NCI-H446 treated with DMSO at 0.1 percent for 48 hours (cell line): ENCODE measurements around the gene SLC26A1.
"Not testable (repeated sequence)": the region's sequence is repeated elsewhere in the genome, so short reads cannot be mapped to it uniquely, and the experiment has no call there.

Experiments used
- DNase-seq: peaks from one replicate; lab custom pipeline; 2025; lab: John Stamatoyannopoulos, UW

SLC26A1 gene

DNA sequence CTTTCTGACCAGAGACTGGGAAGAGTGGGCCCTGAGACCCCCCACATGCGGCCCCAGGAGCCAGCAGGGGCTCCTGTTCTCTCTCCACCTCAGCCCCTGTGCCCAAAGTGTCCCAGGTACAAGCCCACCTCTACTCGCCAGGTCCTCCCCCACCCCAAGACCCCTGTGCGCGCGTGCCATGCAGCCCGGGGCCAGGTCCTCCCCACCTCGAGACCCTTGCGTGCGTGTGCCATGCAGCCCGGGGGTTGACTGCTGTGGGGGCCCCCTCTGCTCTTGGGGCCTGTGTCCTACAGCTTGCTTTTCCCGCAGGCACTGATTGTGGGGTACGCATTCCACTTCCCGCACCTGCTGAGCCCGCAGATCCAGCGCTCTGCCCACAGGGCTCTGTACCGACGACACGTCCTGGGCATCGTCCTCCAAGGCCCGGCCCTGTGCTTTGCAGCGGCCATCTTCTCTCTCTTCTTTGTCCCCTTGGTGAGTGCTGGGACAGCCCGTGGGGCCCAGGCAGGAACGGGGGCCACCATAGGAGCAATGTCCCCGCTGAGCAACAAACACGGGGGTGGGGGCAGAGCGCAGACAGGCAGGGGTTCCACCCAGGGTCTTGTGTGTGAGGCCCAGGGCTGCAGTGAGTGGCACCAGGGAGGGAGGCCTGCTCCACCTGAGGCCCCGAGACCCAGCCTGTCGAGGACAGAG, 40.2 kb downstream of the SLC26A1 start:
- no peak for DNase-seq

DNA sequence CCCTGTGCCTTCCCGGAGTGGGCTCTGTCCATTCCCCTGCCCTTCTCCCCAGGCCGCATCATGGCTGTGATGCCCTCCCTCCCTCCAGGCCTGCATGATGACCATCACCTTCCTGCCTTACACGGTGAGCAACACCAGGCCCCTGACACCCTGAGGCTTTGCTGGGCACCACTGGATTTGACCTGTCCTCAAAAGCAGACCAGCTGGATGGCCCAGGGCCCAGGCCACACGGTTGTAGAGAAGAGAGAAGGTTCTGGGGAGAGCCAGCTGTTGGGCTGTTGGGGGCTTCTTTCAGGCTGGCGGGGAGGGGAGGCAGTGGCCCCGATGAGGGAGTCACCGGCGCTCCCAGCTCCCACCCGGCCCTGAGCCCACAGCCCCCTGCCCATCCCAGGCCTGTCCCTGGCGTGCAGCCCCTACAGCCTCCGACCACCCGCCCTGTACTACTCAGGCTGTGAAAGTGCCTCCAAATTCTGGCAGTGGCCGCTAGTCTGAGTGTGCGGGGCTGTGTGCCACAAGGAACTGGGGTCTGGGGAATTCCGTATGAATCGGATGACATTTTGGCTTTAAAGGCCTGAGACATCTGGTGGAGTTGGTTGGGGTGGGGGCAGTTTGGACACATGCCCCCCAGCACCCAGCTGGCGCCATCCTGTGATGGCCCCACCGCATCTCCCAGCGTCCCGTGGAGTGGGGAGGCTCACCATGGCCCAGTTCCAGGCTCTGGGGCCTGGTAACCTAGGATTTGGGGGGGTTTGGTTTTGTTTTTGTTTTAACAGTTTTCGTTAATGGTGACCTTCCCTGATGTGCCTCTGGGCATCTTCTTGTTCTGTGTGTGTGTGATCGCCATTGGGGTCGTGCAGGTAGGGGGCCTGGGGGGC, 41.4 kb downstream of the SLC26A1 start:
- no peak for DNase-seq

DNA sequence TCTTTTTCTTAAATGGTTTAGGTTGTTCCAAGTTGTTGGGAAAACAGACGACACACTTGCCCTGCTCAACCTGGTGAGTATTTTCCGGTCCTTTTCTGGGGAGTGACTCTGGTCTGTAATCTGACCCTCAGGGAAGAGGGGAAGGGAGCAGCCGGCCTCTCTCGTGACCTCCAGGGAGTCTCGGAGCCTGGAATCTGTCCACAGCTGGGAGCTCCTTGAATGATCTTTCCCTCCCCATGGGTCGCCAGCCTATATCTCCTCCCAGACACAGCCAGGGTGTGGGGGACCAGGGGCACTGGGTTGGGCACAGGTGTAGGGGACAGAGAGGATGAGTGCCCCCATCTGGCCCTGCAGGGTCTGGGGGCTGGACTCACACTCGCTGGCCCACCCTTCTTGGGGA, 42.0 kb downstream of the SLC26A1 start:
- DNase-seq: no peak

DNA sequence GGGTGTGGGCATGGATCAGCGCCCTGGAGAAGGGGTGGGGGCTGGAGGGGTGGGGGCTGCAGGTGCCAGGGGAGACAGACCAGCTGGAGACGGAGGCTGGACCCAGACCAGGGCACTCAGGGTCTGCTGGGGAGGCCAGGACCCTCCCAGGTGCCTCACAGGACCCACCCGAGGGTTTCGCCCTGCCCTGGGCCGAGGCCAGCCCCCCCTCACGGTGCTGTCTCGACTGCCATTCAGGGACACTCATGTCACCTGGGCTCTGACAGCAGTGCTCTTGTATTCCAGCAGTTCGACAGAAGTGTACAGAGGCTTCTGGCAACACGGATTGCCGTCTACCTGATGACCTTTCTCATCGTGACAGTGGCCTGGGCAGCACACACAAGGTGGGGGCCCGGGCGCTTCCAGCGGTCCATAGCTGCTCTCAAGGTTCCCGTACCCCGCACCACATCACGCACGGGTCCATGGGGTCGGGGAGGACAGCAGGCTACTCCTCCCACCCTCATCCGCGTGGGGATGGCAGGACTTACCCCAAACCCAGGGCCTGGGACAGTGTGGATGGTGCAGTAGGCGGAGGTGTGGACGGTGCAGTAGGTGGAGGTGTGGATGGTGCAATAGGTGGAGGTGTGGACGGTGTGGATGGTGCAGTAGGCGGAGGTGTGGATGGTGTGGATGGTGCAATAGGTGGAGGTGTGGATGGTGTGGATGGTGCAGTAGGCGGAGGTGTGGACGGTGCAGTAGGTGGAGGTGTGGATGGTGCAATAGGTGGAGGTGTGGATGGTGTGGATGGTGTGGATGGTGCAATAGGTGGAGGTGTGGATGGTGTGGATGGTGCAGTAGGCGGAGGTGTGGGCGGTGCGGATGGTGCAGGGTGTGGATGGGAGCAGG, 42.8 kb downstream of the SLC26A1 start:
- no peak for DNase-seq

DNA sequence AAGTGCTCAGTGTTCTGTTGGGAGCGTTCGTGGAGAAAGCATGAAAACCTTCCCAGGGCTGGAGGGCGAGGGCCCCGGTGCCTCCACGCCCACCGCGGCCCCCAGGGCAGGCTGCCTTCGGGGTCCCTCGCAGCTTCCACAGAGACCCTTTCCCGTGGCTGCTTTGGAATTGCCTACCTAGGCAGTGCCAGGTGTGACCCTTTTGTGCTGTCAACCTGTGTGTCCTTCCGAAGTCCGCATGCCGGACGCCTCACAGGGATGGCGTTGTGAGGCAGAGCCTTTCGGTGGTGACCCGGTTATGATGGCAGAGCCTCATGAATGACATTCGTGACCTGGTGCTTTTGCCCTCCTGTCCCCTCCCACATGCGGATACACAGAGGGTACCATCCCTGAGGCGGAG, 43.5 kb downstream of the SLC26A1 start:
- DNase-seq: no peak

DNA sequence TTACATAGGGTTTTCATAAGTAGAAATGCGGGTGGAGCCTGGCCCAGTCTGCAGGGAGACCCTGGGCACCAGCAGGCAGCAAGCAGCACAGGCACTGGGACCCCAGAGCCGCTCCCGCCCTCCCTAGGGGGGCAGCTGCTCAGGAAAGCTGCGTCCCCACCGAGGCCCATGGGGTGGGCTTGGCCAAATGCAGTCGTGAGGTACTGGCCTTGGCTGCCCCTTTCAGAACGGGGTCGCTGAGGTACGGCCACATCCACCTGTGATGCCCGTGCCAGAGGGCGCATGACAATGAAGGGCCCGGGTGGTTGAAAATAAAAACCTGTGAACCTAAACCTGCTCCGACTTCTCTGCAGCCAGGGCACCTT, 44.3 kb downstream of the SLC26A1 start:
- DNase-seq: no peak

DNA sequence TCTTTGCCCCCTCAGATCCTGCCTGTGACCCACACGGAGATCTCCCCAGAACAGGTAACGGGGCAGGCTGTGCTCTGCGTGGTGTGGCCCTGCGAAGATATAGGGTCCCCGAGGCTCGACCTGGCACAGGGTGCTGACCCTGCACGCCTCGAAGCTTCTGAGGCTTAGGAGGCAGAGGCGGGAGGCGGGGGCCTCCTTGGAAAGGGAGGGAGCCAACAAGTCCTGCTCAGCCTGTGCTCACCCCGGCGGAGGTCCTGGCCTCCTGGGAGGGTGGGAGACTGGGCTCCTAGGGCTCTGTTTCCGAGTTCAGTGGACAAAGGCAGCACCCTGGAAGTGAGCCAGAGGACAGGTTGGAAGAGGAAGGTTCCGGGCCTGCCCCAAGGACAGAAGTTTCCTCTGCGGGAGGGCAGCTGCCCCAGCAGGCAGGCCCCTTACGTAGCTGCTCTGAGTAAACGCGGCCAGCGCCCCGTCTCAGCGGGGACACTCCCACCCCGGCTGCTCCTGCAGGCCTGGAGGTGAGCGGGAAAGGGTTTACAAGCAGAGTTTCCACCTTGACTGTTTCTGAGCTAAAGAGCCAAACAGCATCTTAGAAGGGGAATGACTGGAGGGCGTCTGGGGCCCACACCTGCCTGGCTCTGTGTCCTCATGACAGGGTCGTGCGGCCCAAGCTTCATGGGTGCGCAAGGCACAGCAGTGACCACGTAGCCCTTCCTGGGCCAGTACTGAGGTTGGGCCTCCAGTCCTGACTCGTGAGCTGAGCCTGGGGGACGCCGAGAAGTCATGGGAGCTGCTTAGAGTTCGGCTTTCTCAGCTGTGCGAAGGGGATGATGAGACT, 44.9 kb downstream of the SLC26A1 start:
- no peak for DNase-seq

DNA sequence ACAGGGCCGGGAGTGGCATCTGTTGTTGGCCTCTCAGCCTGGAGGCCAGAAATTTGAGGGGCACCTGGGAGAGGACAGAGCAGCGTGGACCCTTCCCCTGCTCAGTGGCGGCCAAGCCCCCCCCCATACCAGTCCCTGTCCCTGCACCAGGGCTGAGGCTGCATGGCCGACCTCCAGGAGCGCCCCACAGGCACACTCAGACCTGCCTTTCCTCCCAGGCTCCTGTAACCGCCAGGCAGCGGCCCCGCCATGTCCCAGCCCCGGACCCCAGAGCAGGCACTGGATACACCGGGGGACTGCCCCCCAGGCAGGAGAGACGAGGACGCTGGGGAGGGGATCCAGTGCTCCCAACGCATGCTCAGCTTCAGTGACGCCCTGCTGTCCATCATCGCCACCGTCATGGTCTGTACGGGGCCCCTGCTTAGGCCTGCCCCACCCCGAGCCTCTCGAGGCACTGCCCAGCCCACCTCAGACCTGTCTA, 45.7 kb downstream of the SLC26A1 start:
- no peak for DNase-seq

DNA sequence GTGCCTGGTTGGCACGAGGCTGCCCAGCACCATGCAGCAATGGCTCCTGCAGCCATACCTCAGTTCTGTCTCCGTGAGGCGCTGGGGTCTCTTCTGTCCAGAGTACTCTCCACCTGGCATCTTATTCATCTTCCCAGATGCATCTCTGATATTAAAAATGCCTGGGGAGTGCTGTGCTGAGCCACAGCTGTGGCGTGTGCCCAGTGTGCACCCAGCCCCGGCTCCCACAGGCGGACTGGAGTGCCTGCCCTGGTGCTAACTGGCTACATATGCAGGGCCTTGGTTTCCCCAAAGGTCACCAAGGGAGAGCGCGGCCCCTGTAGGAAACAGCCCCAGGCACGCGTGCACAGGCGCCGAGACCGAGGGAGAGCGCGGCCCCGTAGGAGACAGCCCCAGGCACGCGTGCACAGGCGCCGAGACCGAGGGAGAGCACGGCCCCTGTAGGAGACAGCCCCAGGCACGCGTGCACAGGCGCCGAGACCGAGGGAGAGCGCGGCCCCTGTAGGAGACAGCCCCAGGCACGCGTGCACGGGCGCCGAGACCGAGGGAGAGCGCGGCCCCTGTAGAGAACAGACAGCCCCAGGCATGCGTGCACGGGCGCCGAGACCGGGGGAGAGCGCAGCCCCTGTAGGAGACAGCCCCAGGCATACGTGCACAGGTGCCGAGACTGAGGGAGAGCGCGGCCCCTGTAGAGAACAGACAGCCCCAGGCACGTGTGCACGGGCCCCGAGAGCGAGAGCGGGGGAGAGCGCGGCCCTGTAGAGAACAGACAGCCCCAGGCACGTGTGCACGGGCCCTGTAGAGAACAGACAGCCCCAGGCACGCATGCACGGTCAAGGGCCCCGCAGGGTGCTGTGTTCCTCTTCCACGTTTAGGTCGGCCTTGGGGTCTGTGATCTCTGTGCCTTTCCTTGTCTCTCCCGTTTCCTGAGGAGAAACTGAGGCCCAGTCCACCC, 46.4 kb downstream of the SLC26A1 start:
- DNase-seq: no peak

DNA sequence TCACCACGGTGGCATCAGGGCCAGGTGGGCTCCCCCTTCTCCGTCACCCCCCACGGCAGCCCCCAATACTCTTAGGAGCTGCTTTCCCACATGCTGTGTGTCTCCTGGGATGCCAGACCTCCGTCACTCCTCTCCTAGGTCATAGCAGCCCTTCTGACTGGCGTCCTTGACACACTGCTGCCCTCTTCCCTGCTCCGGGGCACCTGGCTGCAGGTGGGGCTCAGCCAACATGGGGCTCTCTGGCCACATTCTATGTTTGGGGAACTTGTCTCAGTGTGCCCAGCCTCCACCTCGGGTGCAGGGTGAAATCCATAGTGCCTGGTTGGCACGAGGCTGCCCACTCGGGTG, 47.1 kb downstream of the SLC26A1 start:
- DNase-seq: no peak

DNA sequence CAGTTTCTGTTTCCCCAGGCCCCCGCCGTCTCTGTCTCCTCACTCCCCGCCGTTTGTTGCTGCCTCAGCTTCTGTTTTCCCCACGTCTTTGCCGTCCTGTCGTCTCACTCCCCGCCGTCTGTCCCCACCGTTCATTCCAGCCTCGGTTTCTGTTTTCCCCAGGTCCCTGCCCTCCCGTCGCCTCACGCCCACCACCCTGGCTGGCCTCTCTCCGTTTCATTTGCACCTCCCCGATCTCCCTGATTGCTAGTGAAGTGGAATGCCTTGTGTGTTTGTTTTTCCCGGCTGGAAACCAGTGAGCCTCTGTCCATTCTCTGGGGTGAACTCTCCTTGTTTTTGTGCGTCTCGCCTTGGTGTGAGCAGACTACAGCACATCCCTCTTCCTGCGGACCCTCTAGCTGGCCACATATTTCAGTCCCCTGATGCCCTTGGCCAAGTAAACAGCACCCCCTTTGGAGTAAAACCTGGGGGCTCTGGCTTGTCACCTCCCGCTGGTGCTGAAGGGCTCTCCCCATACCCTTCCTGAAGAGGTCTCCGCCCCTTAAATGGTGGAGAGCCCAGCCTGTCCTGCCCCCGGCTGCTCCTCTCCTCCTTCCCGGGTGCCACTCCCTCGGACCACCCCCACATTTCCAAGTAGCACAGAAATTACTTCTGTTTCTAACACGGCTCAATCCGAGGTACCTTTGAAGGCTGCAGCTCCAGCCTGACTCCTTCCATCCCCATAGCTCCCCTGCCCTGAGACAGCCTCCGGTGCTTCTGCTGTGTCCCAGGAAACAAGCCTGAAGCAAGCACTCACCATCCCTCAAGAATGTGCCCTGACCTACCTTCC, 47.7 kb downstream of the SLC26A1 start:
- no peak for DNase-seq

DNA sequence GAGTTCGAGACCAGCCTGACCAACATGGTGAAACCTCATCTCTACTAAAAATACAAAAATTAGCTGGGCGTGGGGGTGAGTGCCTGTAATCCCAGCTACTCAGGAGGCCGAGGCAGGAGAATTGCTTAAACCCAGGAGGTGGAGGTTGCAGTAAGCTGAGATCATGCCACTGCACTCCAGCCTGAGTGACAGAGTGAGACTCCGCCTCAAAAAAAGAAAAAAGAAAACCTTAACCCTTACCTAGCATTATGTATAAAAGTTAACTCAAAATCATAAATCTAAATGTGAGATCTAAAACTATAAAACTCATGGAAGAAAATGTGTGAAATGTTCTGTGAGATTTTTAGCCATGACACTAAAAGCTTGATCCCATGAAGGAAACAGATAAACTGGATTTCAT, 53.7 kb downstream of the SLC26A1 start:
- DNase-seq: not testable (repeated sequence)
